GM12878 (cell line): ENCODE measurements around the gene IL10. TPM values are rescaled to one million over a fixed set of nuclear protein-coding genes. Genes with fewer than 3 reads are reported as not detected.

Experiments used
- CREB1 ChIP-seq: IDR thresholded peaks from 2 replicates; pipeline ENCODE4 v1.6.1; 2012; ENCODE audit warnings: low read depth, mild to moderate bottlenecking, inconsistent platforms
- ETV6 ChIP-seq, 2 experiments: fragments of 450-650 bp in 1 of 2; IDR thresholded peaks in 1 of 2; conservative IDR thresholded peaks in 1 of 2; 2 replicates each; pipeline ENCODE4 v1.6.1; 2014; ENCODE audit warnings: antibody characterized with exemption in 1 of 2, borderline replicate concordance in 1 of 2, low read depth in 1 of 2, mild to moderate bottlenecking in 1 of 2, moderate library complexity in 1 of 2
- GABPA ChIP-seq: IDR thresholded peaks from 2 replicates; pipeline ENCODE4 v1.6.1; 2014; ENCODE audit warnings: antibody characterized with exemption, low read depth, mild to moderate bottlenecking, inconsistent platforms
- JUNB ChIP-seq: IDR thresholded peaks from 2 replicates; pipeline ENCODE4 v1.6.1; 2016; ENCODE audit warnings: antibody characterized with exemption, mild to moderate bottlenecking
- MTA3 ChIP-seq: IDR thresholded peaks from 2 replicates; pipeline ENCODE4 v1.6.1; 2012; ENCODE audit warnings: low read length, inconsistent platforms, borderline replicate concordance
- NRF1 ChIP-seq: conservative IDR thresholded peaks from 2 replicates; pipeline ENCODE4 v1.6.1; 2011; ENCODE audit warnings: mild to moderate bottlenecking, low read depth, low read length, improper control_type of control experiment
- POLR2A ChIP-seq: IDR thresholded peaks from 2 replicates; pipeline ENCODE4 v1.6.1; 2011; ENCODE audit warnings: low read depth, mild to moderate bottlenecking, low read length
- POU2F2 ChIP-seq: IDR thresholded peaks from 3 replicates; pipeline ENCODE4 v1.6.1; 2011; ENCODE audit warnings: low read depth, mild to moderate bottlenecking, low read length, borderline replicate concordance
- SUZ12 ChIP-seq: fragments of 200-600 bp; sonication (generic); IDR thresholded peaks from one replicate; pipeline ENCODE4 v1.6.1; 2018; ENCODE audit warnings: antibody characterized with exemption, mild to moderate bottlenecking; ENCODE audit not compliant: unreplicated experiment
- TBL1XR1 ChIP-seq: IDR thresholded peaks from 2 replicates; pipeline ENCODE4 v1.6.1; 2012; ENCODE audit warnings: low read depth, low read length, improper control_type of control experiment
- ZNF207 ChIP-seq: fragments of 450-650 bp; IDR thresholded peaks from 2 replicates; pipeline ENCODE4 v1.6.1; 2014; ENCODE audit warnings: antibody characterized with exemption, mild to moderate bottlenecking, borderline replicate concordance
- ZNF274 ChIP-seq: IDR thresholded peaks from one replicate; pipeline ENCODE4 v1.8.0; 2011; ENCODE audit not compliant: insufficient read length, insufficient read depth
- polyA plus RNA-seq, 11 experiments: library from polyadenylated mRNA; depleted of rRNA in 4 of 11; unstranded in 6 of 11; stranded (reverse) in 5 of 11; fragments of >200 nt; fragmentation: Nextera tagmentation in 4 of 11; fragmentation: Illumina TruSeq in 1 of 11; extraction: Ambion mirVana in 4 of 11; extraction: Trizol in 1 of 11; gene quantifications; 1 replicate in 1 of 11; 2 replicates in 10 of 11; pipeline versions ENCODE4 v1.2.1 to v1.2.3, GENCODE V29; 2011 to 2016; ENCODE audit warnings: inconsistent platforms in 2 of 11, missing spikeins in 2 of 11, low read depth in 1 of 11
- total RNA-seq, 4 experiments: library from RNA; depleted of rRNA in 3 of 4; stranded (reverse); fragments of >200 nt in 3 of 4; fragmentation: Illumina TruSeq in 1 of 4; extraction: Trizol in 1 of 4; gene quantifications; 2 replicates each; pipeline versions ENCODE4 v1.2.1 to v1.2.3, GENCODE V29; 2013 to 2021
- TF ChIP-seq, protein P1 (sequence below): fragments of 450-650 bp; IDR thresholded peaks from 2 replicates; pipeline ENCODE4 v1.6.1; 2014; ENCODE audit warnings: mild to moderate bottlenecking

Gene IL10
- total and polyA plus RNA-seq, 10 of the 15 experiments (the other 5 are each of a cell fraction or from before 2014, with no cell fraction given): 0.34 to 5.0 (median 1.1) TPM

DNA sequence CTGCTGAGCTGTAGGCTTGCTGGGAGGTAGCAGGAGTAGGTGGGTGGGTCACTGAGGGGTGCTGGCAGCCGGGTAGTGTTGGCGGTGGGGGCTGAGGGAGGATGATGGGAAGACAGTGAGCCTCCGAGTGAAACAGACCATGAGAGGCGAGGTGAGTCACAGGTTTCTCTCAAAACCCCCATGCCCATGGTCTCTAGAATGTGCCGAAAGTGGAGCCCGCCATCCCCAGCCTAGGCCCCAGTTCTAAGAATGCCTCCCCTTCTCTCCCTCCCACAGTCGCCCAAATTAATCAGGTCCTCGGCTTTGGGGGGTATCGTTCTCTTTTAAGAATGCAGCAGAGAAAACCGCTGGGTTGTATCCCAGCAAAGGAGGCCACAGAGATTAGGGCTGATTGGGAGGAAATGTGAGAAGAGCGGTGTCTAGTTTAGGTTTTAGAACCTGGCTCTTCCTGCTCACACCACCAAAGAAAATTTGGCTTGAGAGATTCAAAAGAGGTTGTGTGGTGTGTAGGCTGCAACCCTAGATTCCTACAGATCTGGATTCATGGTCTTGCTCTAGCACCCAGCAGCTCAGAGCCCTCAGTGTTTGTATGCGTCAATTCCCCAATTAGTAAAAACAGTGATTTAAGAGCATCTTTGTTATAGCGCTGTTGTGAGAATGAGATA, 29.4 kb downstream of the IL10 start (continued):
- TF ChIP-seq ETV6 (conservative IDR thresholded peaks at IDR 0.05 in 1 of 2, IDR thresholded peaks at IDR 0.05 in 1 of 2; ENCODE audit: borderline replicate concordance in 1 of 2, low read depth in 1 of 2): peak in 1 of 2 experiments; percentile 26; a peak in 1 of 4 replicates
- TF ChIP-seq JUNB: peak; percentile 32; the same call in 1 of the 2 replicates
- TF ChIP-seq POU2F2: no peak
- TF ChIP-seq ZNF274: no peak
- TF ChIP-seq ZNF207: no peak
- TF ChIP-seq SUZ12: no peak
- no peak for TF ChIP-seq NRF1
- 0 out of 2 replicates have a peak, but pooled peaks have one; percentile 7 for TF ChIP-seq GABPA
- TF ChIP-seq, protein P1, sequence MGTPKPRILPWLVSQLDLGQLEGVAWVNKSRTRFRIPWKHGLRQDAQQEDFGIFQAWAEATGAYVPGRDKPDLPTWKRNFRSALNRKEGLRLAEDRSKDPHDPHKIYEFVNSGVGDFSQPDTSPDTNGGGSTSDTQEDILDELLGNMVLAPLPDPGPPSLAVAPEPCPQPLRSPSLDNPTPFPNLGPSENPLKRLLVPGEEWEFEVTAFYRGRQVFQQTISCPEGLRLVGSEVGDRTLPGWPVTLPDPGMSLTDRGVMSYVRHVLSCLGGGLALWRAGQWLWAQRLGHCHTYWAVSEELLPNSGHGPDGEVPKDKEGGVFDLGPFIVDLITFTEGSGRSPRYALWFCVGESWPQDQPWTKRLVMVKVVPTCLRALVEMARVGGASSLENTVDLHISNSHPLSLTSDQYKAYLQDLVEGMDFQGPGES: no peak
- no peak for TF ChIP-seq TBL1XR1
- TF ChIP-seq CREB1: 0 out of 2 replicates have a peak, but pooled peaks have one; percentile 11
- TF ChIP-seq POLR2A: 0 out of 2 replicates have a peak, but pooled peaks have one; percentile 27
- peak; percentile 78; the same call in 1 of the 2 replicates for TF ChIP-seq MTA3
